ENCODE measurements around the gene DUOX1.
"Not testable (repeated sequence)": the region's sequence is repeated elsewhere in the genome, so short reads cannot be mapped to it uniquely, and the experiment has no call there.

DUOX1 gene

GRCh38 chr15:45134682-45135604, 5.1 kb downstream of the DUOX1 start:
- no peak for ATAC-seq
- no peak for TF ChIP-seq PATZ1 (CRISPR knock-in tag; IDR thresholded peaks at IDR 0.05; ENCODE audit: borderline replicate concordance)
- TF ChIP-seq CSDC2 (CRISPR knock-in tag; IDR thresholded peaks at IDR 0.05) = no peak
- TF ChIP-seq ZFP30 (CRISPR knock-in tag; IDR thresholded peaks at IDR 0.05) = no peak
- no peak for TF ChIP-seq ZFP3 (CRISPR knock-in tag; IDR thresholded peaks at IDR 0.05)
- TF ChIP-seq CREB5 (CRISPR knock-in tag; IDR thresholded peaks at IDR 0.05; ENCODE audit: low read depth) = no peak
- TF ChIP-seq ZNF8 (CRISPR knock-in tag; IDR thresholded peaks at IDR 0.05) = no peak
- TF ChIP-seq ZC3H10 (CRISPR knock-in tag; IDR thresholded peaks at IDR 0.05) = no peak
- no peak for TF ChIP-seq OSR1 (CRISPR knock-in tag; IDR thresholded peaks at IDR 0.05)
- no peak for TF ChIP-seq TOX (CRISPR knock-in tag; IDR thresholded peaks at IDR 0.05; ENCODE audit: borderline replicate concordance)
- TF ChIP-seq BACH2 (CRISPR knock-in tag; IDR thresholded peaks at IDR 0.05; ENCODE audit: borderline replicate concordance) = no peak

GRCh38 chr15:45135705-45136377, 6.0 kb downstream of the DUOX1 start:
- ATAC-seq = not testable (repeated sequence)

DNA sequence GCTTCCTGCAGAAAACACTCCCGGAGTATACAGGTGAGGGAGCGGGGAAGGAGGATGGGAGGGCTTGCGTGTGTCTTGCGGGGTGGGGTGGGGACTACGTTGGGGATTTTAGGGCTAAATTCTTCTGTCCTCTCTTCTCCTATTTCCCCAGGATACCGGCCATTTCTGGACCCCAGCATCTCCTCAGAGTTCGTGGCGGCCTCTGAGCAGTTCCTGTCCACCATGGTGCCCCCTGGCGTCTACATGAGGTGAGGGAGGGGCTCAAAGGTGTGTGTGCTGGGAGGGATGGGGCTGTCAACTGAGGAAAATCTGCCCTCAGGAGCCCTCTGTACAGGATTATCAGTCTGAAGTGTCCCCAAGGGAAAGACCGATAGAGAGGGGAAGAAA, 6.6 kb downstream of the DUOX1 start:
- no peak for TF ChIP-seq ZC3H10 (CRISPR knock-in tag; IDR thresholded peaks at IDR 0.05)
- no peak for TF ChIP-seq TOX (CRISPR knock-in tag; IDR thresholded peaks at IDR 0.05; ENCODE audit: borderline replicate concordance)
- no peak for TF ChIP-seq ARNTL (CRISPR knock-in tag; IDR thresholded peaks at IDR 0.05; ENCODE audit: borderline replicate concordance, low read depth)
- TF ChIP-seq ESRRG (CRISPR knock-in tag; IDR thresholded peaks at IDR 0.05) = no peak
- TF ChIP-seq PATZ1 (CRISPR knock-in tag; IDR thresholded peaks at IDR 0.05; ENCODE audit: borderline replicate concordance) = no peak
- no peak for TF ChIP-seq CSRNP3 (CRISPR knock-in tag; IDR thresholded peaks at IDR 0.05)
- TF ChIP-seq RARB (CRISPR knock-in tag; IDR thresholded peaks at IDR 0.05) = no peak
- TF ChIP-seq TCF4 (CRISPR knock-in tag; IDR thresholded peaks at IDR 0.05; ENCODE audit: borderline replicate concordance) = no peak
- no peak for TF ChIP-seq ZNF70 (CRISPR knock-in tag; IDR thresholded peaks at IDR 0.05)
- TF ChIP-seq OSR1 (CRISPR knock-in tag; IDR thresholded peaks at IDR 0.05) = no peak
- no peak for TF ChIP-seq SNAI2 (CRISPR knock-in tag; IDR thresholded peaks at IDR 0.05)
- TF ChIP-seq GLIS3 (CRISPR knock-in tag; IDR thresholded peaks at IDR 0.05) = no peak
- no peak for TF ChIP-seq TSHZ2 (CRISPR knock-in tag; IDR thresholded peaks at IDR 0.05)
- no peak for TF ChIP-seq PPARA (CRISPR knock-in tag; IDR thresholded peaks at IDR 0.05; ENCODE audit: borderline replicate concordance)
- TF ChIP-seq CSDC2 (CRISPR knock-in tag; IDR thresholded peaks at IDR 0.05) = no peak
- no peak for TF ChIP-seq ZFP30 (CRISPR knock-in tag; IDR thresholded peaks at IDR 0.05)
- no peak for ATAC-seq

Data from SK-N-SH treated with all-trans-retinoic acid at 6 μM for 48 hours (cell line).